Naive thymus-derived CD4-positive, alpha-beta T cell (primary cell): ENCODE results near the gene TSPAN14. TPM values are rescaled to one million over a fixed set of nuclear protein-coding genes. Genes with fewer than 3 reads are reported as not detected.

ENCODE experiments used
- ATAC-seq: fragments of 150-1000 bp; cut with Tn5 transposase; 2 replicates; pipeline ENCODE4 v1.10.0; 2021; ENCODE audit warnings: mild to moderate bottlenecking, moderate library complexity
- CTCF ChIA-PET: fragments of 350-600 bp; sonication (Branson Sonifier 250); formaldehyde crosslinking; loops from one replicate; lab custom pipeline; 2021; ENCODE audit warnings: antibody characterized with exemption; lab: Charles Lee
- POLR2A ChIA-PET: fragments of 350-600 bp; sonication (Branson Sonifier 250); formaldehyde crosslinking; loops from one replicate; lab custom pipeline; 2021; ENCODE audit warnings: antibody characterized with exemption, inconsistent platforms; lab: Charles Lee
- DNase-seq, 9 donors: peaks; one replicate each; pipeline versions ENCODE4 v3.0.0 to v3.0.0-alpha.2; 2020 to 2022; ENCODE audit warnings: mixed read lengths in 1 of 9
- H3K27ac ChIP-seq: one replicate; pipeline ENCODE4 v1.7.0; 2013; ENCODE audit warnings: mild to moderate bottlenecking, low read depth, low read length, moderate library complexity
- H3K27me3 ChIP-seq, 2 donors: one replicate each; pipeline ENCODE4 v1.7.0; 2013; ENCODE audit warnings: low read length in 2 of 2, mild to moderate bottlenecking in 2 of 2, moderate library complexity in 2 of 2; ENCODE audit not compliant: control insufficient read depth in 2 of 2, insufficient read depth in 2 of 2
- H3K36me3 ChIP-seq, 3 experiments: 1 replicate in 2 of 3; 2 replicates in 1 of 3; pipeline ENCODE4 v1.7.0; 2013; ENCODE audit warnings: low read length in 3 of 3, mild to moderate bottlenecking in 3 of 3, moderate library complexity in 1 of 3; ENCODE audit not compliant: insufficient read depth in 3 of 3, control insufficient read depth in 2 of 3
- H3K4me1 ChIP-seq, 2 donors: one replicate each; pipeline ENCODE4 v1.7.0; 2013; ENCODE audit warnings: low read length in 2 of 2, mild to moderate bottlenecking in 2 of 2, moderate library complexity in 1 of 2; ENCODE audit not compliant: control insufficient read depth in 2 of 2, insufficient read depth in 2 of 2
- H3K4me3 ChIP-seq: 2 replicates; pipeline ENCODE4 v1.7.0; 2013; ENCODE audit warnings: mild to moderate bottlenecking, low read length
- H3K9me3 ChIP-seq, 3 experiments: 1 replicate in 2 of 3; 2 replicates in 1 of 3; pipeline ENCODE4 v1.7.0; 2013; ENCODE audit warnings: low read length in 3 of 3; ENCODE audit not compliant: control insufficient read depth in 2 of 3
- H3K27ac Mint-ChIP-seq, 9 donors: one replicate each; pipeline ENCODE4 v1.8.0; 2020 to 2022; ENCODE audit warnings: mixed read lengths in 9 of 9, mild to moderate bottlenecking in 8 of 9, moderate library complexity in 5 of 9, inconsistent platforms in 2 of 9
- H3K27me3 Mint-ChIP-seq, 5 donors: one replicate each; pipeline ENCODE4 v1.8.0; 2021 to 2022; ENCODE audit warnings: mixed read lengths in 5 of 5, mild to moderate bottlenecking in 1 of 5
- H3K36me3 Mint-ChIP-seq, 5 donors: one replicate each; pipeline ENCODE4 v1.8.0; 2020 to 2022; ENCODE audit warnings: mixed read lengths in 5 of 5, mild to moderate bottlenecking in 3 of 5, inconsistent platforms in 1 of 5
- H3K4me1 Mint-ChIP-seq, 7 donors: one replicate each; pipeline ENCODE4 v1.8.0; 2020 to 2022; ENCODE audit warnings: mixed read lengths in 7 of 7, mild to moderate bottlenecking in 3 of 7, inconsistent platforms in 1 of 7
- H3K4me3 Mint-ChIP-seq, 10 donors: one replicate each; pipeline ENCODE4 v1.8.0; 2020 to 2022; ENCODE audit warnings: mild to moderate bottlenecking in 10 of 10, mixed read lengths in 10 of 10, moderate library complexity in 6 of 10, inconsistent platforms in 2 of 10
- H3K9me3 Mint-ChIP-seq, 11 donors: one replicate each; pipeline ENCODE4 v1.8.0; 2020 to 2022; ENCODE audit warnings: mixed read lengths in 11 of 11, mild to moderate bottlenecking in 4 of 11, inconsistent platforms in 1 of 11, moderate library complexity in 1 of 11
- intact Hi-C, 2 donors: fragments of 100-400 bp; cut with micrococcal nuclease; formaldehyde crosslinking; loops; one replicate each; pipeline ENCODE4 v1.15.1; 2023
- polyA plus RNA-seq, 2 donors: library from polyadenylated mRNA; unstranded; fragments of 300-500 nt; fragmentation: Illumina TruSeq; gene quantifications; one replicate each; pipeline ENCODE4 v1.2.3, GENCODE V29; 2021
- total RNA-seq, 6 experiments: library from RNA in 5 of 6; stranded (reverse) in 5 of 6; gene quantifications; 1 replicate in 5 of 6; 2 replicates in 1 of 6; pipeline ENCODE4 v1.2.3 and lab custom pipeline; 2021 to 2026

Gene TSPAN14
- total and polyA plus RNA-seq, 7 experiments from 2014 or later = 135 to 386 (median 161) TPM

- ATAC-seq (no peak), DNase-seq (peak in 1 of 9 donors; percentile 45)
- ChIA-PET POLR2A (interaction anchor here (1.0 to 32.8 kb wide), 7 partner anchors 7 to 67 kb away, joined by 3 to 608 read pairs (median 318); partner anchors contain the start of gene TSPAN14), CTCF (interaction anchor here (0.7 to 39.2 kb wide), 8 partner anchors 12 to 43 kb away, joined by 3 to 839 read pairs (median 4); no protein-coding TSS in a partner anchor)
- Mint-ChIP-seq H3K27me3 (no peaks in the 10 kb centered on the region), H3K36me3 (peaks cover 0 to 51% (median 12%) of the 10 kb centered on the region in 5 donors), H3K27ac (peak overlapping the region; percentile 87 to 99 (median 98)), H3K4me1 (peaks cover 84 to 100% (median 98%) of the 10 kb centered on the region in 7 donors), H3K4me3 (peak overlapping the region; percentile 79 to 99 (median 88)), H3K9me3 (no peaks in the 10 kb centered on the region)
- no peaks in the 10 kb centered on the region for H3K27me3 ChIP-seq
- no peaks in the 10 kb centered on the region for H3K36me3 ChIP-seq
- H3K4me3 ChIP-seq = peak overlapping the region; percentile 57
- H3K9me3 ChIP-seq = no peaks in the 10 kb centered on the region
- intact Hi-C loops = loop anchor here (1.0 to 10.0 kb wide), 2 partner anchors 8 to 1018 kb away; partner anchors contain the start of gene ZCCHC24 (in 1 of the 2)
- peaks cover 95 to 97% of the 10 kb centered on the region in 2 donors for H3K4me1 ChIP-seq
- peak overlapping the region; percentile 84 for H3K27ac ChIP-seq
Measured at GRCh38 chr10:80462981-80463741, 9.1 kb downstream of the TSPAN14 start.

DNA sequence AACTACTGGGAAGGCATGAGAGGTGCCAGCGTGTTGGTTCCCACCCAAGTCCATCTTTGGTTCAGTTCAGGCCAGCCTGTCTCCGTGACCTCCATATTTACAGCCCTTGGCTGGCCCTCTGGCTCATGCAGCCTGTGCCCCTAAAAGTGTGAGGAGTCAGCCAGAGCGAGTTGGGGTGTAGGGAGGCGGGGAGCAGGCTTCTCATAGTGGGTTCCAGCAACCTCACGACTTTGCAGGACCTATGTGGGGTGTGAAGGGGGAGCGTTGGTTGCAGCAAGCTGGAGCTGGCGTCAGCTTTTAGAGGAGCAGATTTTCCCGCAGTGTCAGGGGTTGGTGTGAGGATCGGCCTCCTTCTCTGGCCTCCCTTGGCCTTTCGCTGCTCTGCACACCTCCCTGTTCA, 9.8 kb downstream of the TSPAN14 start:
- Mint-ChIP-seq H3K4me1 (peaks cover 77 to 100% (median 96%) of the 10 kb centered on the region in 7 donors), H3K4me3 (peak overlapping the region; percentile 79 to 99 (median 88)), H3K9me3 (no peaks in the 10 kb centered on the region), H3K36me3 (peaks cover 0 to 48% (median 12%) of the 10 kb centered on the region in 5 donors), H3K27ac (peak overlapping the region; percentile 87 to 99 (median 98)), H3K27me3 (no peaks in the 10 kb centered on the region)
- Histone ChIP-seq H3K4me3 (peak overlapping the region; percentile 57), H3K27me3 (no peaks in the 10 kb centered on the region), H3K36me3 (no peaks in the 10 kb centered on the region), H3K4me1 (peaks cover 88 to 96% of the 10 kb centered on the region in 2 donors), H3K27ac (peak overlapping the region; percentile 84), H3K9me3 (no peaks in the 10 kb centered on the region)
- ChIA-PET POLR2A (interaction anchor here (1.0 to 32.8 kb wide), 7 partner anchors 7 to 66 kb away, joined by 3 to 608 read pairs (median 318); partner anchors contain the start of gene TSPAN14), CTCF (interaction anchor here (1.1 to 39.2 kb wide), 7 partner anchors 16 to 42 kb away, joined by 3 to 839 read pairs (median 5); no protein-coding TSS in a partner anchor)
- no peak for ATAC-seq
- DNase-seq = no peak
- intact Hi-C loops = loop anchor here (1.0 to 10.0 kb wide), 3 partner anchors 8 to 1019 kb away; partner anchors contain the start of gene ZCCHC24 (in 1 of the 2)

GRCh38 chr10:80464557-80465450, 10.7 kb downstream of the TSPAN14 start:
- Histone ChIP-seq H3K27me3 (no peaks in the 10 kb centered on the region), H3K27ac (peak overlapping the region; percentile 84), H3K9me3 (no peaks in the 10 kb centered on the region), H3K4me1 (peaks cover 88 to 97% of the 10 kb centered on the region in 2 donors), H3K36me3 (no peaks in the 10 kb centered on the region), H3K4me3 (peak overlapping the region; percentile 57)
- Mint-ChIP-seq H3K27me3 (no peaks in the 10 kb centered on the region), H3K4me3 (peak overlapping the region; percentile 79 to 99 (median 88)), H3K27ac (peak overlapping the region; percentile 87 to 99 (median 98)), H3K4me1 (peaks cover 75 to 100% (median 95%) of the 10 kb centered on the region in 7 donors), H3K36me3 (peaks cover 6 to 47% (median 12%) of the 10 kb centered on the region in 5 donors), H3K9me3 (no peaks in the 10 kb centered on the region)
- ChIA-PET POLR2A (interaction anchor here (2.1 to 32.8 kb wide), 7 partner anchors 6 to 66 kb away, joined by 4 to 608 read pairs (median 318); partner anchors contain the start of gene TSPAN14), CTCF (interaction anchor here (0.5 to 39.2 kb wide), 8 partner anchors 8 to 61 kb away, joined by 3 to 839 read pairs (median 10); no protein-coding TSS in a partner anchor)
- ATAC-seq (peak; percentile 11), DNase-seq (peak in 2 of 9 donors; percentile 46 to 47)
- intact Hi-C loops = loop anchor here (1.0 to 10.0 kb wide), 5 partner anchors 7 to 1398 kb away; partner anchors contain the start of genes ANXA11 (in 1 of the 2), ZCCHC24 (in 1 of the 2) and ZMIZ1 (in 1 of the 2)

GRCh38 chr10:80465451-80465835, 11.3 kb downstream of the TSPAN14 start:
- Mint-ChIP-seq H3K27me3 (no peaks in the 10 kb centered on the region), H3K9me3 (no peaks in the 10 kb centered on the region), H3K27ac (peak overlapping the region; percentile 87 to 99 (median 98)), H3K4me3 (peak overlapping the region; percentile 79 to 98 (median 86)), H3K4me1 (peaks cover 74 to 99% (median 93%) of the 10 kb centered on the region in 7 donors), H3K36me3 (peaks cover 6 to 46% (median 12%) of the 10 kb centered on the region in 5 donors)
- CTCF ChIA-PET = interaction anchor here (1.2 to 39.2 kb wide), 6 partner anchors 9 to 40 kb away, joined by 4 to 839 read pairs (median 24); no protein-coding TSS in a partner anchor
- H3K4me1 ChIP-seq = peaks cover 86 to 95% of the 10 kb centered on the region in 2 donors
- no peaks in the 10 kb centered on the region for H3K27me3 ChIP-seq
- H3K27ac ChIP-seq = peak overlapping the region; percentile 84
- H3K36me3 ChIP-seq = peaks cover 0 to under 1% (median 0%) of the 10 kb centered on the region in 3 experiments
- H3K4me3 ChIP-seq = peak overlapping the region; percentile 57
- intact Hi-C loops = loop anchor here in 1 of 2 donors (1.0 to 10.0 kb wide), 4 partner anchors 8 to 1398 kb away; partner anchors contain the start of genes ANXA11, ZCCHC24 and ZMIZ1
- ATAC-seq (peak; percentile 8), DNase-seq (no peak)
- POLR2A ChIA-PET = interaction anchor here (1.0 to 32.8 kb wide), 9 partner anchors 5 to 65 kb away, joined by 4 to 608 read pairs (median 26); partner anchors contain the start of gene TSPAN14
- H3K9me3 ChIP-seq = no peaks in the 10 kb centered on the region

GRCh38 chr10:80465839-80466590, 11.9 kb downstream of the TSPAN14 start:
- ATAC-seq (peak; percentile 88), DNase-seq (peak in 7 of 9 donors; percentile 70 to 84 (median 80))
- no peaks in the 10 kb centered on the region for H3K9me3 ChIP-seq
- CTCF ChIA-PET = interaction anchor here (0.9 to 39.2 kb wide), 9 partner anchors 9 to 40 kb away, joined by 3 to 839 read pairs (median 10); no protein-coding TSS in a partner anchor
- Mint-ChIP-seq H3K9me3 (no peaks in the 10 kb centered on the region), H3K27ac (peak overlapping the region; percentile 87 to 99 (median 98)), H3K27me3 (no peaks in the 10 kb centered on the region), H3K36me3 (peaks cover 6 to 47% (median 12%) of the 10 kb centered on the region in 5 donors), H3K4me1 (peaks cover 74 to 99% (median 93%) of the 10 kb centered on the region in 7 donors), H3K4me3 (peak overlapping the region; percentile 79 to 98 (median 86))
- H3K4me1 ChIP-seq = peaks cover 86 to 95% of the 10 kb centered on the region in 2 donors
- H3K27me3 ChIP-seq = no peaks in the 10 kb centered on the region
- peak overlapping the region; percentile 57 for H3K4me3 ChIP-seq
- intact Hi-C loops = loop anchor here in 1 of 2 donors (1.0 to 10.0 kb wide), 7 partner anchors 7 to 1399 kb away; partner anchors contain the start of genes ANXA11, TSPAN14, ZCCHC24 and ZMIZ1
- POLR2A ChIA-PET = interaction anchor here (1.0 to 32.8 kb wide), 8 partner anchors 9 to 59 kb away, joined by 4 to 608 read pairs (median 22); partner anchors contain the start of gene TSPAN14
- H3K36me3 ChIP-seq = peaks cover 0 to 5% (median 0%) of the 10 kb centered on the region in 3 experiments
- H3K27ac ChIP-seq = peak overlapping the region; percentile 84
